ENCODE measurements around the gene CD1E.
"Not testable (repeated sequence)": the region's sequence is repeated elsewhere in the genome, so short reads cannot be mapped to it uniquely, and the experiment has no call there.

Gene CD1E

DNA sequence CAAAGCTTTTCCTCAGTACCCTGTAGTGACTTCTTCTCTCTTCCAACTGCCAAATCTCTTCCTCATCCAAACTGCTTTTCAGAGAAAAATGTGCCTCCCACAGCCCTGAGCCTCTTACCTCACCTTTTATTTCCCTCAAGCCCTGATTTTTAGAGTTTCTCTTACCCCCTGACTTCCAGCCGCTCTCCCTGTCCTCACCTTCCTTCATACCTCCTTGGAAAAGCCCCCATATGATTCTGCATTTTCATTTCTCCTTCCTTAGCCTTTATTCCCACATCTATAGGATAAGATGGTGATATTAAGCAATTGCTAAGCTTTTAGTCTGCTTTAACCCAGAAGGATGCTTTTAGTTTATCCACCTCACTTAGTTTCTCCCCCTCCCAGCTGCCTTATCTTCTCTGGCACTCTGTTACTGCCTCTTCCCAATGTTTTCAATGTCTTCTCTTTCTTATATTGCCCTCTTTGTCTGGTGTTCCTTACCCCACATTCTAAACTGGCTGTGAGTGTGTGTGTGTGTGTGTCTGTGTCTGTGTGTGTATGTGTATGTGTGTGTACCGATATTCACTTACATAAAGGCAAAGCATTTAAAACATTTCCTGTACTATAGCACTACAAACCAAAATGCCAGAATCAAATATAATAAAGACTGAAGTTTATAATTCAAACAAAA is 22.1 kb upstream of the CD1E start, which contains the start of gene CD1B:
Gene CD1B (minus strand): TSS at position 51 of the 670 bp plus-strand sequence. CDS start 108 bp downstream, outside the sequence.
- Histone ChIP-seq H3K9me3 (ENCODE audit: control insufficient read depth, insufficient read depth, low read length) (no peaks in the 10 kb centered on the region), H3K27ac (ENCODE audit: low read depth, low read length) (no peak within 1 kb of the TSS), H3K4me1 (ENCODE audit: control insufficient read depth, insufficient read depth, low read length) (no peaks in the 10 kb centered on the region), H3K9ac (ENCODE audit: low read depth, low read length) (no peak within 1 kb of the TSS), H3K4me3 (ENCODE audit: low read depth, low read length) (no peak within 1 kb of the TSS), H3K27me3 (ENCODE audit: control insufficient read depth, insufficient read depth, low read length) (no peaks in the 10 kb centered on the region), H3K36me3 (ENCODE audit: control insufficient read depth, insufficient read depth, low read length) (no peaks in the 10 kb centered on the region)

DNA sequence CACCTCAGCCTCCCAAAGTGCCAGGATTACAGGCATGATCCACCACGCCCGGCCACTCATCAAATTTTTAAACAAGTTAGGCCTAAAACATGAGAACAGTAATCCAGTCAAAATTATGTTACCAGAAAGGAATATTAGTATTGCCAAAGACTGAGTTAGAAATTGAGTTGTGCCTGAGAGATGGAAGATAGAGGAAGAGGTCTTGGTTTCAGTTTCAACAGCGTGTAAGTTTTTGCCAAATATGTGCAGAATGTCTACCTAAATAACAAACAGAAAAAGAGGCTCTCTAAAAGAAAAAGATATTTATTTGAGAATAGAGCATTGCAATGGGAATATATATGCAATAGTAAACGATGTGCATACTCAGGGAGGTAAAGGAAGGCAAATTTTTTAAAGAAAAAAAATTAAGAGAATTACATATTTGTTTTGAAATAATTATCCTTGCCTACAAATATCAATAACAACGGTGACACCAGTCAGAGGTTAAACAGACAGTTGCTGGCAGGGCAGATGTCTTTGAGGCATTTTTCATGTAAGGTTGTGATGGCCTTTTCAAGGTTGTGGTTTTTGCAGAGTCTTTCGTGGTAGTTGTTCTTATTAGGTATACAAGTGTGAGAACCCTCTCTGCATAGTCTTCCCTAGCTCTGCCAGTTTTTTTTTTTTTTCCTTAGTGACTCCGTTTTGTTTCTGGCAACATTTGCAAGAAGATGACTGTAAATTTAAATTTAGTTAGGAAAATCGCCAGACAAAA is 20.1 kb upstream of the CD1E start:
- Histone ChIP-seq H3K4me1 (ENCODE audit: control insufficient read depth, insufficient read depth, low read length) (no peaks in the 10 kb centered on the region), H3K9ac (ENCODE audit: low read depth, low read length) (no peak overlapping the region), H3K27ac (ENCODE audit: low read depth, low read length) (no peak overlapping the region), H3K36me3 (ENCODE audit: control insufficient read depth, insufficient read depth, low read length) (no peaks in the 10 kb centered on the region), H3K4me3 (ENCODE audit: low read depth, low read length) (no peak overlapping the region), H3K27me3 (ENCODE audit: control insufficient read depth, insufficient read depth, low read length) (no peaks in the 10 kb centered on the region), H3K9me3 (ENCODE audit: control insufficient read depth, insufficient read depth, low read length) (no peaks in the 10 kb centered on the region)

DNA sequence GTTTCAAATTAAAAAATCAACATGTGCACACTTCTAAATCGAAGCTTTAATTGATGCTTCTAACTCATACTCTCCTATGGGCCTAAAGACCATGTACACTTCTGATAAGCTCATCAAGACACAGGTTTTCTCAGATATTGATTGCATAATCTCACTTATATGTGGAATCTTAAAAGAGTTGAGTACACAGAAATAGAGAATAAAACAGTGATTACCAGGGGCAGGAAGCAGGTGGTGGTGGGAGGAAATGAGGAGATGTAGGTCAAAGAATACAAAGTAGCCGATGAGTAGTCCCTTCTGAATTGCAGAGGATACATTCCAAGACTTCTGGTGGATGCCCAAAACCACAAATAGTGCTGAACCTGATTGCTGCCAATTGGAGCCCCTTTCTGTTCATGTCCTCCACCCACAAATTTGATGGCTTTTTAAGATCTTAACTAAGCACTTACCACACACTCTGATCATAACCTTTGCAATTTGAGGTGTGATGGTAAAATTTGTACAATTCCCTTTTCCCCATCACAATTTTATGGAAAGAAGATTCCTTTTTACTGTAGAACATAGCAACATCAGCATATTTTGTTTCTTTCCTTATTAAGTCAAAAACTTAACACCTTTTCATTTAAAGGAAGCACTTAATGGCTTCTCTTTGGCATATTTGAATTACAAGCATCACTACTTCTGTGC is 19.0 kb upstream of the CD1E start:
- Histone ChIP-seq H3K27me3 (ENCODE audit: control insufficient read depth, insufficient read depth, low read length) (no peaks in the 10 kb centered on the region), H3K9me3 (ENCODE audit: control insufficient read depth, insufficient read depth, low read length) (no peaks in the 10 kb centered on the region), H3K4me1 (ENCODE audit: control insufficient read depth, insufficient read depth, low read length) (no peaks in the 10 kb centered on the region), H3K36me3 (ENCODE audit: control insufficient read depth, insufficient read depth, low read length) (no peaks in the 10 kb centered on the region), H3K9ac (ENCODE audit: low read depth, low read length) (no peak overlapping the region), H3K4me3 (ENCODE audit: low read depth, low read length) (no peak overlapping the region), H3K27ac (ENCODE audit: low read depth, low read length) (no peak overlapping the region)

DNA sequence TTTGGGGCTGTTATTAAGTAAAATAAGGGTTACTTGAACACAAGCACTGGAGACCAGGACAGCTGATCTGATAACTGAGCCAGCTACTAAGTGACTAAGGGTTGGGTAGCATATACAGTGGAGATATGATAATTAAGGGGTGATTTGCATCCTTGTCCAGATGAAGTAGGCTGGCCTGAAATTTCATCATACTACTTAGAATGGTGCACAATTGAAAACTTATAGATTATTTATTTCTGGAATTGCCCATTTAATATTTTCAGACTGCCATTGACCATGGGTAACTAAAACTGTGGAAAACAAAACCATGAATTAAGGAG is 18.5 kb upstream of the CD1E start:
- Histone ChIP-seq H3K36me3 (ENCODE audit: control insufficient read depth, insufficient read depth, low read length) (no peaks in the 10 kb centered on the region), H3K9ac (ENCODE audit: low read depth, low read length) (no peak overlapping the region), H3K9me3 (ENCODE audit: control insufficient read depth, insufficient read depth, low read length) (no peaks in the 10 kb centered on the region), H3K4me1 (ENCODE audit: control insufficient read depth, insufficient read depth, low read length) (no peaks in the 10 kb centered on the region), H3K27ac (ENCODE audit: low read depth, low read length) (no peak overlapping the region), H3K4me3 (ENCODE audit: low read depth, low read length) (no peak overlapping the region), H3K27me3 (ENCODE audit: control insufficient read depth, insufficient read depth, low read length) (no peaks in the 10 kb centered on the region)

DNA sequence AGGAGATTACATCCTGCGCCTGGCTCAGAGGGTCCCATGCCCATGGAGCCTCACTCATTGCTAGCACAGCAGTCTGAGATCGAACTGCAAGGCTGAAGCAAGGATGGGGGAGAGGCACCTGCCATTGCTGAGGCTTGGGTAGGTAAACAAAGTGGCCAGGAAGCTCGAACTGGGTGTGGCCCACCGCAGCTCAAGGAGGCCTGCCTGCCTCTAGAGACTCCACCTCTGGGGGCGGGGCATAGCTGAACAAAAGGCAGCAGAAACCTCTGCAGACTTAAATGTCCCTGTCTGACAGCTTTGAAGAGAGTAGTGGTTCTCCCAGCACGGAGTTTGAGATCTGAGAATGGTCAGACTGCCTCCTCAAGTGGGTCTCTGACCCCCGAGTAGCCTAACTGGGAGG is 17.3 kb upstream of the CD1E start:
- not testable (repeated sequence) for H3K4me1 ChIP-seq (ENCODE audit: control insufficient read depth, insufficient read depth, low read length); H3K27me3 ChIP-seq (ENCODE audit: control insufficient read depth, insufficient read depth, low read length); H3K4me3 ChIP-seq (ENCODE audit: low read depth, low read length); H3K9me3 ChIP-seq (ENCODE audit: control insufficient read depth, insufficient read depth, low read length); H3K36me3 ChIP-seq (ENCODE audit: control insufficient read depth, insufficient read depth, low read length); H3K27ac ChIP-seq (ENCODE audit: low read depth, low read length); H3K9ac ChIP-seq (ENCODE audit: low read depth, low read length)

DNA sequence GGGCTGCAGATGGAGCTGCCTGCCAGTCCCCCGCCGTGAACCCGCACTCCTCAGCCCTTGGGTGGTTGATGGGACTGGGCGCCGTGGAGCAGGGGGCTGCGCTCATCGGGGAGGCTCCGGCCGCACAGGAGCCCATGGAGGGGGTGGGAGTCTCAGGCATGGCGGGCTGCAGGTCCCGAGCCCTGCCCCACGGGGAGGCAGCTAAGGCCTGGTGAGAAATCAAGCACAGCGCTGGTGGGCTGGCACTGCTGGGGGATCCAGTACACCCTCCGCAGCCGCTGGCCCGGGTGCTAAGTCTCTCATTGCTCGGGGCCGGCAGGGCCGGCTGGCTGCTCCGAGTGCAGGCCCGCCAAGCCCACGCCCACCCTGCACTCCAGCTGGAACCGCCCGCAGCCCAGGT is 4.7 kb upstream of the CD1E start:
- H3K9ac ChIP-seq (ENCODE audit: low read depth, low read length); H3K4me3 ChIP-seq (ENCODE audit: low read depth, low read length); H3K36me3 ChIP-seq (ENCODE audit: control insufficient read depth, insufficient read depth, low read length); H3K4me1 ChIP-seq (ENCODE audit: control insufficient read depth, insufficient read depth, low read length); H3K27ac ChIP-seq (ENCODE audit: low read depth, low read length); H3K27me3 ChIP-seq (ENCODE audit: control insufficient read depth, insufficient read depth, low read length); H3K9me3 ChIP-seq (ENCODE audit: control insufficient read depth, insufficient read depth, low read length): not testable (repeated sequence)

DNA sequence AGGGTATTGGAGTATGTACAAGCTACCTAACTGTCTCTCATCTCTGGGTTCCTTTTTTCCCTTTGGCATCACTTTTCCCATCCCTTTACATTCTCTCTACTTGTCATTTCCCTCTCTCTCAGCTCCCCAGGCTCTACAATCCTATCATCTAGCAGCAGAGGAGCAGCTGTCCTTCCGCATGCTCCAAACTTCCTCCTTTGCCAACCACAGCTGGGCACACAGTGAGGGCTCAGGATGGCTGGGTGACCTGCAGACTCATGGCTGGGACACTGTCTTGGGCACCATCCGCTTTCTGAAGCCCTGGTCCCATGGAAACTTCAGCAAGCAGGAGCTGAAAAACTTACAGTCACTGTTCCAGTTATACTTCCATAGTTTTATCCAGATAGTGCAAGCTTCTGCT is 561 bp downstream of the CD1E start:
- Histone ChIP-seq H3K9me3 (ENCODE audit: control insufficient read depth, insufficient read depth, low read length) (no peaks in the 10 kb centered on the region), H3K4me3 (ENCODE audit: low read depth, low read length) (no peak overlapping the region), H3K27me3 (ENCODE audit: control insufficient read depth, insufficient read depth, low read length) (no peaks in the 10 kb centered on the region), H3K36me3 (ENCODE audit: control insufficient read depth, insufficient read depth, low read length) (no peaks in the 10 kb centered on the region), H3K4me1 (ENCODE audit: control insufficient read depth, insufficient read depth, low read length) (0 out of 2 replicates have a peak, but pooled peaks cover 4% of the 10 kb centered on the region), H3K9ac (ENCODE audit: low read depth, low read length) (no peak overlapping the region), H3K27ac (ENCODE audit: low read depth, low read length) (no peak overlapping the region)

DNA sequence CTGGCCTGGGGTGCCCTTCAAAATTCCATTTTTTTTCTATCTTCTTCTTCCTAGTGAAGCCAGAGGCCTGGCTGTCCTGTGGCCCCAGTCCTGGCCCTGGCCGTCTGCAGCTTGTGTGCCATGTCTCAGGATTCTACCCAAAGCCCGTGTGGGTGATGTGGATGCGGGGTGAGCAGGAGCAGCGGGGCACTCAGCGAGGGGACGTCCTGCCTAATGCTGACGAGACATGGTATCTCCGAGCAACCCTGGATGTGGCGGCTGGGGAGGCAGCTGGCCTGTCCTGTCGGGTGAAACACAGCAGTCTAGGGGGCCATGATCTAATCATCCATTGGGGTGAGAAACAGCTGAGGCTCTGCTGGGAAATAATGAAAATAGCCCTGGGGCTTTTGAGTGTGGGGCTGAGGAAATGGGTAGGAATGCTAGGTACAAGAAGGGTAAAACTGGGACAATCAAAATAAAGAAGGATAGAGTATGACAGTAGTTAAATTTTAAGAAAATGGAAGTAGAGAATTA is 2.1 kb downstream of the CD1E start:
- Histone ChIP-seq H3K36me3 (ENCODE audit: control insufficient read depth, insufficient read depth, low read length) (no peaks in the 10 kb centered on the region), H3K27ac (ENCODE audit: low read depth, low read length) (no peak overlapping the region), H3K27me3 (ENCODE audit: control insufficient read depth, insufficient read depth, low read length) (no peaks in the 10 kb centered on the region), H3K9ac (ENCODE audit: low read depth, low read length) (no peak overlapping the region), H3K9me3 (ENCODE audit: control insufficient read depth, insufficient read depth, low read length) (no peaks in the 10 kb centered on the region), H3K4me1 (ENCODE audit: control insufficient read depth, insufficient read depth, low read length) (0 out of 2 replicates have a peak, but pooled peaks cover 4% of the 10 kb centered on the region), H3K4me3 (ENCODE audit: low read depth, low read length) (no peak overlapping the region)

DNA sequence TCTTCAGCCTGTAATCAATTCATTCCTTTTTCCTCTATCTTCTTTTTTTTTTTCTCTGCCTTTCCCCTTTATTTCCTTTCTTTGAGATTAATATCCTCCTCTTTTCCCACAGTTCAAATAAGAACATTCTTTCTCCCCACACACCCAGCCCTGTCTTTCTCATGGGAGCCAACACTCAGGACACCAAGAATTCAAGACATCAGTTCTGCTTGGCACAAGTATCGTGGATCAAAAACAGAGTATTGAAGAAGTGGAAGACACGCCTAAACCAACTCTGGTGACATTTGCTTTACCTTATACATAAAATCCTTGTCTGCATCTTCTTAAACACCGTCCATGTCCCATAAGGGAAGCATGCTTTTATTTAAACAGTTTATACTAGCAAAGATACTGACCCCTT is 2.9 kb downstream of the CD1E start:
- Histone ChIP-seq H3K9me3 (ENCODE audit: control insufficient read depth, insufficient read depth, low read length) (no peaks in the 10 kb centered on the region), H3K4me1 (ENCODE audit: control insufficient read depth, insufficient read depth, low read length) (0 out of 2 replicates have a peak, but pooled peaks cover 4% of the 10 kb centered on the region), H3K9ac (ENCODE audit: low read depth, low read length) (no peak overlapping the region), H3K36me3 (ENCODE audit: control insufficient read depth, insufficient read depth, low read length) (no peaks in the 10 kb centered on the region), H3K4me3 (ENCODE audit: low read depth, low read length) (no peak overlapping the region), H3K27ac (ENCODE audit: low read depth, low read length) (no peak overlapping the region), H3K27me3 (ENCODE audit: control insufficient read depth, insufficient read depth, low read length) (no peaks in the 10 kb centered on the region)

DNA sequence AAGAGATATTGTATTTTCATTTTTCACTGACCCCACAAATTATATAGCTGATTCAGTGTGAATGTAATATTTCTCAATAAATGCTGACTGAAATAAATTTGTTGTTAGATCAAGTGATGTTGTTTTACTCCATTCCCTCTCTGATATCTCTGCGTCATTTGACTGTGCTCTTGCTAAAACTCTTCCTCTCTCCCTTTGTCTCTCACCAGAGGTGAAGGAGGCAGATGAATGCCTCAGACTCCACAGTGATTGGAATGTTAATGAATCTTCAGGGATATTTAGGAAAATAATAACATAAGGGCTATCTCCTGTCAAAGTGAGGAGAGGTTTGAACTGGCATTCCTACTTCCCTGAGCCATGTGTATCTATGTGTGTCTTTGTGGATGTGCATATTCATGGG is 3.7 kb downstream of the CD1E start:
- H3K9me3 ChIP-seq (ENCODE audit: control insufficient read depth, insufficient read depth, low read length): no peaks in the 10 kb centered on the region
- H3K27ac ChIP-seq (ENCODE audit: low read depth, low read length): no peak overlapping the region
- H3K9ac ChIP-seq (ENCODE audit: low read depth, low read length): no peak overlapping the region
- no peaks in the 10 kb centered on the region for H3K27me3 ChIP-seq (ENCODE audit: control insufficient read depth, insufficient read depth, low read length)
- no peak overlapping the region for H3K4me3 ChIP-seq (ENCODE audit: low read depth, low read length)
- H3K36me3 ChIP-seq (ENCODE audit: control insufficient read depth, insufficient read depth, low read length): no peaks in the 10 kb centered on the region
- 0 out of 2 replicates have a peak, but pooled peaks cover 4% of the 10 kb centered on the region for H3K4me1 ChIP-seq (ENCODE audit: control insufficient read depth, insufficient read depth, low read length)

DNA sequence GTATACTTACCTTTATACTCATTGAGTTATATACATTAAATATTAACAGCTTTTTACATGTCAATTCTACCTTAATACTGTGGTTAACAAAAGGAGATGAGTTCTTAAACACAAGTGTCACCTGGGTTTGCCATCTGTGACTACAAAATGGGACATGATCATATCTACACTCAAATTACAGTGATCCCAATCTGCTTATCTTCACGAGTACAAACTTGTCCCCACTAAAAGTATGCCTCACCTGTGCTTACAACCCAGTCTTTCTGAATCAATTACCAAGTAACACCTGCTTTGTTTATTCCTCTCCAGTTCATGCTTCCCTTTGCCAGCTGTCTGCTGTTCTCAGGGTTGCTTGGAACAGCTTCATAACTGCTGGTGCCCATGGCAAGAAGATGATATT is 8.8 kb downstream of the CD1E start:
- no peak overlapping the region for H3K4me3 ChIP-seq (ENCODE audit: low read depth, low read length)
- no peak overlapping the region for H3K27ac ChIP-seq (ENCODE audit: low read depth, low read length)
- no peaks in the 10 kb centered on the region for H3K36me3 ChIP-seq (ENCODE audit: control insufficient read depth, insufficient read depth, low read length)
- no peaks in the 10 kb centered on the region for H3K27me3 ChIP-seq (ENCODE audit: control insufficient read depth, insufficient read depth, low read length)
- H3K9me3 ChIP-seq (ENCODE audit: control insufficient read depth, insufficient read depth, low read length): no peaks in the 10 kb centered on the region
- H3K9ac ChIP-seq (ENCODE audit: low read depth, low read length): no peak overlapping the region
- H3K4me1 ChIP-seq (ENCODE audit: control insufficient read depth, insufficient read depth, low read length): no peaks in the 10 kb centered on the region
